ENCODE results near the gene ENTR1.

The ENTR1 gene

GRCh38 chr9:136377341-136378169 is 32.9 kb downstream of the ENTR1 start:
- DNase-seq (ENCODE audit: low spot score): no peak

- DNase-seq (ENCODE audit: low spot score): no peak
Observed at GRCh38 chr9:136376457-136376856, 34.0 kb downstream of the ENTR1 start.

GRCh38 chr9:136375096-136375495 is 35.3 kb downstream of the ENTR1 start:
- no peak for DNase-seq (ENCODE audit: low spot score)

GRCh38 chr9:136374183-136374575 is 36.2 kb downstream of the ENTR1 start:
- no peak for DNase-seq (ENCODE audit: low spot score)

GRCh38 chr9:136373300-136374182 is 36.9 kb downstream of the ENTR1 start, which contains the start of gene CARD9:
Gene CARD9, minus strand, starts transcription at chr9:136373669. Its CDS starts 1,591 bp downstream, at chr9:136372078.
- DNase-seq (ENCODE audit: low spot score): peak; percentile 73

GRCh38 chr9:136372561-136373299 is 37.7 kb downstream of the ENTR1 start:
- DNase-seq (ENCODE audit: low spot score): no peak

- no peak for DNase-seq (ENCODE audit: low spot score)
Observed at GRCh38 chr9:136372006-136372405, 38.4 kb downstream of the ENTR1 start.

- DNase-seq (ENCODE audit: low spot score): no peak
Observed at GRCh38 chr9:136371533-136371880, 38.9 kb downstream of the ENTR1 start.

- DNase-seq (ENCODE audit: low spot score): no peak
Observed at GRCh38 chr9:136370687-136371532, 39.5 kb downstream of the ENTR1 start.

GRCh38 chr9:136370037-136370436 is 40.4 kb downstream of the ENTR1 start:
- DNase-seq (ENCODE audit: low spot score): no peak

GRCh38 chr9:136368190-136368589 is 42.2 kb downstream of the ENTR1 start:
- DNase-seq (ENCODE audit: low spot score): no peak

GRCh38 chr9:136367296-136368145 is 42.9 kb downstream of the ENTR1 start:
- no peak for DNase-seq (ENCODE audit: low spot score)

- DNase-seq (ENCODE audit: low spot score): no peak
Observed at GRCh38 chr9:136366826-136367225, 43.6 kb downstream of the ENTR1 start.

GRCh38 chr9:136365775-136366222 is 44.6 kb downstream of the ENTR1 start:
- DNase-seq (ENCODE audit: low spot score): no peak

- no peak for DNase-seq (ENCODE audit: low spot score)
Observed at GRCh38 chr9:136364942-136365774, 45.3 kb downstream of the ENTR1 start.

- DNase-seq (ENCODE audit: low spot score): no peak
Observed at GRCh38 chr9:136363949-136364748, 46.3 kb downstream of the ENTR1 start.

- DNase-seq (ENCODE audit: low spot score): peak; percentile 94
Observed at GRCh38 chr9:136363106-136363948, 47.1 kb downstream of the ENTR1 start, which contains the start of gene DNLZ. Gene DNLZ, minus strand, starts transcription at chr9:136363744. Its CDS starts 30 bp downstream, at chr9:136363714.

- no peak for DNase-seq (ENCODE audit: low spot score)
Observed at GRCh38 chr9:136362450-136362784, 48.0 kb downstream of the ENTR1 start.

All from cerebellar cortex (tissue), 1 donor.